HG03095 (cell line): ENCODE data around the gene FOXN3.
A peak's percentile ranks its signal among the peaks of the same experiment; 100 is the strongest.
"Not testable (repeated sequence)": the region's sequence is repeated elsewhere in the genome, so short reads cannot be mapped to it uniquely, and the experiment has no call there.

Experiments
- ATAC-seq: cut with Tn5 transposase; IDR thresholded peaks from one replicate; pipeline ENCODE4 v1.9.1; 2021; ENCODE audit warnings: moderate library complexity; ENCODE audit not compliant: unreplicated experiment

Gene FOXN3

DNA sequence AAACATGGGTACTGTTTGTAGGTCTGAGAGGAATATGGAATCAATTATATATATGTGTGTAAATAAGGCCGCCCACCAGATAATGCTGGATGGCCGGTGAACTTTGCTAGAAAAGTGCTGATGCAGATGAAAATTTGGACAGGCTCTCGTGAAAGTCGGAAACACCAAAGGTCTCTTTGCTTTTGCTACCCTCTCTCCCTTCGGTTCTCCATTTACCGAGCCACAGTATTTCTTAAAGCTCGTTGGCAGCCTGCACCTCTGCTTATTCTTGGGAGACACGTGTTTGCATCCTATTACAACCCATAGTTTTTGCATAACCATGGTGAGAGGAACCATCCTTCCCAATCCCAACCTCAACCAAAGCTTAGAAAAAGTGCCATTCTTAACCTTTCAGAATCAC, 109.6 kb downstream of the FOXN3 start:
- no peak for ATAC-seq

DNA sequence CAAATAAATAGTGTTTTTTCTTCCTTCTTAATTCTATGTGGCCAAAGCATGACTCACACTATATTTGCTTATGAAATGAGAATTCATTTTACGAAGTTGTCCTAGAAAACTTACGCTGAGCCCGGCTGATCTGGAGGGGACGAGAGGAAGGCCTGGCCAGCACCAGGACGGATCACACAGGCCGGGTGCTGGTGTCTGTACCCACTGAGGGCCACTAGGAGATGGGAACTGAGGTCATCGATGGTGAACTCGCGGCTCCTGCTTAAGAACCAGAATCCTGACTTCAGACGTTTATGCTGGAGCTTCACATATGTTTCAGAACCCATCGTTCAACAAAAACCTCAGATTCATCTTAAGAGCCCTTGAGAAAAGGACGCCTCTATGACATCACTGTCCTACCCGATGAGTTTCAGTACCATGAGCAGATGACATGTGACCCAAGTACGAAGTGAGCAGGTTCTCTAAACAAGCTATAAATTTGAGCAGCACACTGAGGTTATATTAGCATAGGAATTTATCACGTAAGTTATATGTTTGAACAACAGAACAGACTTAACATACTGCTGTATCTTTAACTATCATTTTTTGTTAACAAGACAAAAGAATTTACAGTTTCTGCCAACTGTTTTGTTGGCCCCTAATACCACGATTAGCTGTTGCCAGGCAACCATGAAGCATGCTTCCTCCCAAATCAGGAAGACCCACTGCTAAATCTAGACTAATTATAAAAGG, 111.9 kb downstream of the FOXN3 start:
- peak; percentile 45 for ATAC-seq

DNA sequence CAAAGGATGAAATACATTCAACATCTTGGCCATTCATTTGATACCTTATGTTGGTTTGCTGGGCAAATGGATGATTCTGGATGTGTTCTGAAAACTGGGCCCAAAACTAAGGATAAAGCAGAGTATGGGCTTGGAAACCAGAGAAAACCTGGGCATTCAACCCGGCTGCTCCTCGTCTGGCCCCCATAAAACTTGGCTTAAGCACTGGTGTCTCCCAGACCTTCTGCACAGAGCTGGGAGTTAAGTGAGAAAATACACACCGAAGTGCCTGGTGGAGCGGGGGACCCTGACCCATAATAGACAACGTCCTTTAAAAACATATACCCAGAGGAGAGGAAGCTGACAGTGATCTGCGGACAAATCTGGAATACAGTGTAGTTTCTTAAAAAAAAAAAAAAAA, 112.5 kb downstream of the FOXN3 start:
- no peak for ATAC-seq

DNA sequence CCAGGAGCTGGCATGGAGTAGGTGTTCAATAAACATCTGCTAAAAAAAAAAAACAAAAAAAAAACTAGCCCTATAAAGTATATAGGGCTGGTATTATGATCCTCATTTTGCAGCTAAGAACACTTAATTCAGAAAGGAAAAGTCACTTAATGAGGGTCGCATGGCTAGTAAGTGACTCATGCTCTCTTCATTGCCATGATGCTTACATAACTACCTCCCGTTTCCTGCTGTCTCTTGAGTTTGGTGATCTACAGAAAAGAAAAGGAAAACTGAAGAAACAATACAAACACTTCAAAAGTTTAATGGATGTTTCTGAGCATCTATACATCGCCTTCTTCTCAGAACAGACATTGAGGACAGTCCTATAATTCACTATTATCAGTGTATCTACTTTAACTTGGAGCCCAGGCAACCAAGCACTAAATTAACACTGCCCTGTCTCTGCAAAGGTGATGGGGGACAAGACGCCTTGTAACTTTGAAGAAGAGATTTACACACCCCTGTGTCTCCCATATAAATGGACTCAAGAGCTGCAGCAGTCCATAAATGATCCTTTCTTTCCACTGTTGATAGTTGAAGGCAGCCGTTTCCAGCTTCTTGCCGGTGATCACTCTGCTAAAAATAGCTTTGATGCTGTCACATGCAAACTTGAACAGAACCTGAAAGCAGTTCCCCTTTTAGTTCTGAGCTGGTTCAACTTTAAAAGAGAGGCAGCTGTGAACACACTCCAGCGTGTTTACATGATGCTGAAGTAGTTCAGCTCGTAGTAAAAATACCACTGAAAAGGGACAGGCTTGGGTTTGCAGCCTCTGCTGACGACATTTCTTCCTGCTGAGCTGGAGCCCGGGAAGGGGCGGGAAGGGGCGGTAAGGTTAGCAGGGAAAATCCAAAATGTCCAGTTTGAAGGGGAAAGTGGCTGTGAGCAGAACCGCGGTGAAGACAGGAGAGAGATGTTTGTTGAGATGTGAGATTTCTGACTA, 113.3 kb downstream of the FOXN3 start:
- ATAC-seq, result peak; percentile 59

DNA sequence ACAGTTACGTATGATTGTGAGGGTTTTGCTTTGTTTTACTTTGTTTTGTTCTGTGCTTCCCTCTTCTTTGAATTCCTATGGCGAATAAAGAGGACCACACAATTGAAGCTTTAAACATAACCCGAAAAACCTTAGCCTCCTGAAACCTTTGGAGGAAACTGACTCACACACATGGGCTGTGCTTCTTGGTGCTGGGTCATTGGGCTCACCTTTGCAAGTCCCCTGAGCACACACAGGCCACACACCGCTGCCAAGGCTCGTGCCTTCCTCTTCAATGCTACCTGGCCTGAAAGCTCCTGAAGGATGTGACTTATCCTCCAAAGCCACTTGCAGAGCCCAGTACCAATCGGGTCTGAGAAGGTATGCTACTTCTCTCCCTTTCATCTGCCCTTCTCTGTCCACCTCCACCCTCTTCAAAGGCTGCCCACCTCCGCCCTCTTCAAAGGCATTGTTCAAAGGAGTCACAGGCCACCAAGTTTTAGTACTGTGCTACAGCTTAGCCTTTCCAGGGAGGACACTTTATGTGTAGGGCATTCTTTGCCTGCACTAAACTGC, 114.6 kb downstream of the FOXN3 start:
- ATAC-seq, result no peak

DNA sequence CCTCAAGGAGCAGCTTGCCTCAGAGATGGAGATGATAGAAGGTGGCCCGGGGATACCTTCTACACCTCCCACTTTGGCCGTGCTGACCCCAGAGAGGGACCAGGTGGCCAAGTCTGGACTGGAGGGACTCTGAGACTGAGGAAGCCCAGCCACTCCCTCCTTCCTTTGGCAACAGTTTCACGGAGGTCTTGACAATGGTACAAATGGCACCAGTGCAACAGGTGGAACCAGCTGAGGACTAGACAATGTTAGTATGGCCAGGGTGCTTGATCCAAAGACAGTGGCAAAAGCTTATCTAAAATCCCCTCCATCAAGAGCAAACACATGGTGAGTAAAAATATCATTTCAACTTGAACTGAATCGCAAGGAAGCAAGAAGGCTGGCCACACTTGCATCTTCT, 117.4 kb downstream of the FOXN3 start:
- ATAC-seq, result no peak

DNA sequence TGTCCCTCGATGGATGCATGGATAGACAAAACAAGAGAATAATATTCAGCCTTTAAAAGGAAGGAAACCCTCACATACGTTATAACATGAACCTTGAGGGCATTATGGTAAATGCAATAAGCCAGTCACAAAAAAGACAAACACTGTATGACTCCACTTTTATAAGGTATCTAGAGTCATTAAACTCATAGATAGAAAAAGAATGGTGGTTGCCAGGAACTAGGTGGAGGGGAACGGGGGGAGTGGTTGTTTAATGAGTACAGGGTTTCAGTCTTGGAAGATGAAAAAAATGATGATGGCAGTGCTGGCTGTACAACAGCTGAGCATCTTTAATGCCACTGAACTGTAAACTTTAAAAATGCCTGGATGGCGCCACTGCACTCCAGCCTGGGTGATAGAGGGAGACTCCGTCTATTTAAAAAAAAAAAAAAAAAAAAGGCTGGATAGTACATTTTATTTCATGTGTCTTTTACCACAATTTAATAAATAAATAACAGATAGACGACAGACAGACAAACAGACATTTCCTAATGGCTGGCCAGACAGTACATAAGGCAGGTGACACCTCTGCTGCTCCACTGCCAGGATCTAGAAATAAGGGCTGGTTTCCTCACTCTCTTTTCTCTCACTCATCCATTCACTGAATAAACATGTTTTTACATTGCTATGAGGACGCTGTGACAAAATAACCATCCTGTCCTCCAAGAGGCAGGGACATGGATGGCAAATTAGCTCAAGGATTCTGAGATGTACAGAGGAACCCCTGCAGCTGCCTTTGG, 118.8 kb downstream of the FOXN3 start:
- no peak for ATAC-seq

DNA sequence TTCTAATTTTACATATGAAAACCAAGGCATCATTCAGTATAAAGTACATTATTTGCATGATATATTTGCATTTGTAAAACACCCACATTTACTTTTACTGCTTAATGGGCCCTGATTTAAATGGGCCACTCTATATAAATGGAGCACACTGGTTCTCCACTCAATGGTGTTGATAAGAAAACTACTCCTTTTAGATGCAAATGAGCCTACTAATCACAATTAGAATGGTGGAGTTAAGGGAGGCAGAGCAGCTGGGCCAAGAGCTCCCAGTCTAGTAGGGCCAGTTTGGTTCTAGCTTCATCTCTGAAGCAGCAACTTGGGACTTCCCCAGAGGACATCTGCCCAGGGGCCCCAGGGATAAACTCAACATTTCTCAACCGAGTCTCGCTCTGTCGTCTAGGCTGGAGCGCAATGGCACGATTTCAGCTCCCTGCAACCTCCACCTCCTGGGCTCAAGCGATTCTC, 120.7 kb downstream of the FOXN3 start:
- ATAC-seq, result peak; percentile 53

DNA sequence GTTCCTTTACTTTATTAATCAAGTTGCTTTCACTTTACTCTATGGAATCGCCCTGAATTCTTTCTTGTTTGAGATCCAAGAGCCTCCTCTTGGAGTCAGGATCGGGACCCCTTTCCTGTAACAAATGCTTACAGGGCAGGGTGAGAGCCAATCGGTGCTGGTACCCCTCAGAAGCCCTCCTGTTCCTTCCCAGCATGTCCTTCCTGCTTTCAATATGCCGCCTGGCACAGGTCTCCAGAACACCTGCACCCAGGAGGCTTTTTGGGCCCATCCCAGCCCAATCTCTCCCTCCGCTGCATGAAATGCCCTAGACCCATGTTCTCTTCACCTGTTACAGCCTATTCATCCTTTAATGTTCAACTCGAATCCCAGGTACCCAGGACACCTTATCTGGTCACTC, 122.2 kb downstream of the FOXN3 start:
- ATAC-seq, result no peak

DNA sequence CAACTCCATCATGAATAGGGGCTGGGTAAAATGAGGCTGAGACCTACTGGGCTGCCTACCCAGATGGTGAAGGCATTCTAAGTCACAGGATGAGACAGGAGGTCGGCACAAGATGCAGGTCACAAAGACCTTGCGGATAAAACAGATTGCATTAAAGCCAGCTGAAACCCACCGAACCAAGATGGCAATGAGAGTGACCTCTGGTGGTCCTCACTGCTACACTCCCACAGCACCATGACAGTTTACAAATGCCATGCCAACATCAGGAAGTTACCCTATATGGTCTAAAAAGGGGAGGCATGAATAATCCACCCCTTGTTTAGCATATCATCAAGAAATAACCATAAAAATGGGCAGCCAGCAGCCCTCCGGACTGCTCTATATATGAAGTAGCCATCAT, 122.6 kb downstream of the FOXN3 start:
- not testable (repeated sequence) for ATAC-seq

DNA sequence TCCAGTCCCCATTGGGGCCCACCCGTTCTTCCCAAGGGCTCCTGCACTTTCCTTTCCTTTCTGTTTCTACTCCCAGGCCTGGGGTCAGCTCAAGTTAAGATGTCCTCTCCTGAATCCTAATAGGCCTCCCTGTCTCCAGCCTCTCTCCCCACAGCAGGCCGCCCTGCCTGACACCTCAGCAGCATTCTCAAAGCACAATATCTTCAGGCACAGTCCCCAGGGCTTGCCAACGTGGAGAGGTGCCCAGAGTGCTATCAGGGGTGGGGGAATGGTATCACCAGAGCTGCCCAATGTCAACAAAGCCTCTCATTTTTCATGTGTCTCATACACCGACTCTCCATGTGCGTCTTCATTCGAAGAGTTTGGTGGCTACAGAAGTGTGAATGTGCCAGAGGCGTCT, 123.0 kb downstream of the FOXN3 start:
- ATAC-seq, result no peak

DNA sequence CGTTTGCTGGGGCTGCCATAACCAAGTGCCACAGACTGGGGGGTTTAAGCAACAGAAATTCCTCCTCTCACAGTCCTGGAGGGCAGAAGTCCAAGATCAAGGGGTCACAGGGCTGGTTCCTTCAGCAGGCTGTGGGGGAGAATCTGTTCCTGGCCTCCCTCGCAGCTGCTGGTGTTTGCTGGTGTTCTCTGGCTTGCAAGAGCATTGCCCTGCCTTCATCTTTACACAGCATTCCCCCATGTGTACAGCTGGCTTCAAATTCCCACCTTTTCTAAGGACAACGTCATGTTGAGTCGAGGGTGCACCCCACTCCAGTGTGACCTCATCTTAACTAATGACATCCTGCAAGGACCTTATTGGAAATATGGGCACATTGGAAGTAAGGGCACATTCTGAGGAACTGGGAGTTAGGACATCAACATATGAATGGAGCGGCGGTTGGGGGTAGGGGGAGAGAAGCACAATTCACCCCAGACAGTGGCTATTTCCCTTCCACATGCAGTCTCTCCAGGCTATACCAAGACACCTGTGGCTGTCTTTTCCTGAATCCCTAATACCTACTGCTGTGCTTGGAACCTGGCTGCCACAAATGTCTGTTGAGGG, 123.6 kb downstream of the FOXN3 start:
- no peak for ATAC-seq

DNA sequence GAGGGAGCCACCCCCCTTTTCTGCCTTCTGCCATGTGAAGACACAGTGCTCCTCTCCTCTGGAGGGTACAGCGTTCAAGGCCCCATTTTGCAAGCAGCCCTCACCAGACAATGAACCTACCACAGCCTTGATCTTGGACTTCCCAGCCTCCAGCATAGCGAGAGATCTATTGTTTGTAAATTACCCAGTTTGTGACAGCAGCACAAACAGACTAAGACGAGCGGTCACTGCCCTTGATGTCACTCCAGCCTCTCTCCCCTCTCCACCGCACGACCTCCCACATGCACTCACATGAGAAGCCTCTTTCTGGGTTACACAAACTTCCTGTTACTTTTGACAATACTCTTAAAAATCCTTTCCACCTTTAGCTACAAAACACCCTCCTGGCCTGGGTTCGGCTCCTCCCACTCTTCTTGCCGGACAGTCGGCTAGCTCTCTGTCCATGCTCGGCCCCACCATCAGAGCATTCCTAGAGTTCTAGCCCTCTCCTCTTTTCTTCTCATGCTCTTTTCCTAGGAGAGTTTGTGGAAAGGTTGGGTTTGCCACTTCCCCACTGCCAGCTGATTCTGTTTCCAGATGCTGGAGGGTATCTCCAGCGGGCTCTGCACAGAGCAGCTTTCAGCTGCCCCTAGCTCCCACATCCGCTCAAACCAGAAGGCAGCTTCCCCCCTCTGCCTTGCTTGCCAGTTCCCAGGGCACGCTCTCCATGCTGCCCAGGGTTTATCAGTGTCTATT, 124.3 kb downstream of the FOXN3 start:
- no peak for ATAC-seq

DNA sequence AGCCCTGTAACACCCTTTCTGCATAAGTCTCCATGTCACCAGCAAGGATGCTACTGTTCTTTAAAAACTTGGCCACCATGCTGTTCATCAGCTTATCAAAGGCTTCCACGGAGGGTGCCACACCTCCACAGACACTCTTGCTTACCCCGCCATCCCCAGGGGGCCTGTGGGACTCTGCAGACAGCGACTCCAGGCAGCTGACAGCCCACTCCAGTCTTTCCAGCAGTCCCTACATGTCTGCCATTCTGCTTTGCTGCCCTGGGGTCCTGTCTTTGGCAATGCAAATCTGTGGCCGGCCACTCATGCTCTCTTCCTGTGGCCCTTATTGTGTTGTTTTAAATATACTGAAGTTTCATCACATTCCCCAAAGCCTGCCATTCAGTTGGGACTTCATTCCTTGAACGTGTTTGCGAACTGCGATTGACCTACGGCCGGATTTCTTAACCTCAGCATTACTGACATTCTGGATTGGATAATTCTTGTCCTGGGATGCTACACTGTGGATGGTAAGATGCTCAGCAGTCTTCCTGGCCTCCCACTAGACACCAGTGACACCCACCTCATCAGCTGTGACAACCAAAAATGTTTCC, 125.6 kb downstream of the FOXN3 start:
- ATAC-seq, result no peak

DNA sequence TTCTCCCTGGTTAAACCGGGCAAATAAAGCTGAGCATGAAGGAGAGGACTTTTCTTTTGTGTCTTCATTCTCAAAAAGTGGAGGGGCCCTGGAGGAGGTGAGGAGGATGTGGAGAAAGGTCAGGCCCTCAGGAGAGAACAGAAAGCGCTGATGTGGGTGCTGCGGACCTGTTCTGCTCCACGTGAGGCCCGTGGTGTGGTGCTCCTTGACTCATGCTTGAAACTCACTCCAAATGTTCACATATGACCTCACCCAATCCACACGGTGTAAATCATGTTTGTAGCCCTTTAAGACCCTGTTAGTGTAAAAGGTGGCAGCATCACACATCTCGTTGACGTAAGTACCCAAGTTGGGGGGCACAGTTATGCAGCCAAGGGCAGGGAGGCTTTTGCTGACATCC, 126.2 kb downstream of the FOXN3 start:
- no peak for ATAC-seq

DNA sequence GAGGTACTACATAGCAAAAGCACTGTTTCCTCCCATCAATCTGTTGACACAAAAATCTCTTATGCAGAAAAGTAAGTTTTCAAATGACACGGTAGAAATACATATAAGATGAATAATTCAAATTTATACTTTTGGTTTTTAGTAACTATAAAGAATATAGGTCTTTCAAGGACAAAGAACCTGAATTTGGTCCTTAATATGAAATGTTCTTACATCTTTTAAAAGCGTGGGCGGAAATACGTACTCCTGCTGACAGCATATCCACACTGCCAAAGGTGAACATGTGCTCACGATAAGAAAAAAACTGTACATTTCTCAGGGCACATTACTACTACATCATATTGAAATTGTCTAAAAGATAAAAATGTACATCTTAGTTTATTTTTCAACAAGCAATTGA, 127.6 kb downstream of the FOXN3 start:
- no peak for ATAC-seq

DNA sequence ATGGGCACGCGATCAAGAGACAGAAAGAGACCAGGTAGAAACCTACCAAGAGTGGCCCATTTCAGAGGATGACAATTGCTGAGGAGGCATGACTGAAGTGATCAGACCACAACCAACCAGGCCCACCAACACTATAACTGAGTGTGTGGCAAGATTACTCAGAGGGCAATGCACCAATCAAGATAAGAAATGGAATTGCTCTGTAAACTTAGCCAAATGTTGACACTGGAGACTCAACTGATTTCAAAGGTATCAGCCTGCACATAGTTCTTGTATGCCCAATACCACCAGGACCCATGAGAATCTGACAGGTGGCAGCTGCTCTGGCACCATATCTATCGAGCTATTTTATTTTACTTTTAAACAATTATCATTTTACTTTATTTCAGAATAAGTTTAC, 128.9 kb downstream of the FOXN3 start:
- no peak for ATAC-seq

DNA sequence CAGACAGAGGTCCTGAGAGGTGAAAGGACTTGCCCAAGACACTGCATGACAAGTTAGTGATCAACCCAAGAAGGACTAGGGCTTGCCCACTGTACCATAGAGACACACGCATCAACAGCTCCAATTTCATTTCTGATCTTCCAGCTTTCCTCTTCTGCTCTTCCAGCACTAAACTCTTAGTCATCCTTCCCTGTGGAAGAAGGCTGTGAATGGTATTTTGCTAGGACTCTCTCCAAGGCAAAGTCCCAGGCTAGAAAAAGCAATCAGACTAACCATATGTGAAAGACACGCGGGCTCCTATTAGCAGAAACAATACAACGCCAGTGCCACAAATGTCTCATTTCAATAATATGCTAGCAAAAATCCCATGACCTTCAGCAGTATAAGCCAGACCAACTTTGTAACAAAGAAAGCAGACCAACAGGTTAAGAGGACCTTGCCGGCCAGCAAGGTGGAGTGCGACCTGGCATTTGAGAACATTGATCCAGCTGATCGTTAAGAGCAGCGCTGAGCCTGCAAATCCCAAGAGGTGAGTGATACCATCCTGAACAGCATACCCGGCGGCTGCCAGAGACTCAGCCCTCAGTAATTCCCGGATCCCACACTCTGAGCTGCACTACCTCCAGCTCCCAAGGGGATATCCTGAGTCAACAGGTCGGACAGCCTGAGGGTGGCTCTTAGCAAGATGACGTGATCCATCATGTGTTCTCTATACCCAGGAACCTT, 132.5 kb downstream of the FOXN3 start:
- no peak for ATAC-seq
